IMR-90 (cell line): ENCODE data around the gene FBXO15.

Experiments
- BHLHE40 ChIP-seq: fragments of 150-350 bp; IDR thresholded peaks from 2 replicates; pipeline ENCODE4 v1.6.1; 2016; ENCODE audit warnings: mild to moderate bottlenecking, low read depth, low read length
- CEBPB ChIP-seq: IDR thresholded peaks from 2 replicates; pipeline ENCODE4 v1.6.1; 2012; ENCODE audit warnings: low read depth, low read length, improper control_type of control experiment
- CTCF ChIP-seq: conservative IDR thresholded peaks from 2 replicates; pipeline ENCODE4 v1.5.1; 2012; ENCODE audit warnings: mild to moderate bottlenecking, low read depth, low read length, improper control_type of control experiment
- ELK1 ChIP-seq: fragments of 150-350 bp; IDR thresholded peaks from 2 replicates; pipeline ENCODE4 v1.6.1; 2016; ENCODE audit warnings: low read depth, mild to moderate bottlenecking, low read length, moderate library complexity, borderline replicate concordance
- MAFK ChIP-seq: IDR thresholded peaks from 2 replicates; pipeline ENCODE4 v1.6.1; 2012; ENCODE audit warnings: low read depth, low read length, improper control_type of control experiment
- MAZ ChIP-seq: IDR thresholded peaks from 2 replicates; pipeline ENCODE4 v1.6.1; 2012; ENCODE audit warnings: low read depth, mild to moderate bottlenecking, low read length, improper control_type of control experiment, moderate library complexity, borderline replicate concordance
- MXI1 ChIP-seq: IDR thresholded peaks from 2 replicates; pipeline ENCODE4 v1.6.1; 2012; ENCODE audit warnings: low read depth, mild to moderate bottlenecking, low read length, moderate library complexity, borderline replicate concordance
- NFE2L2 ChIP-seq: fragments of 150-350 bp; IDR thresholded peaks from 2 replicates; pipeline ENCODE4 v1.6.1; 2016; ENCODE audit warnings: low read depth, mild to moderate bottlenecking, low read length
- POLR2A ChIP-seq: IDR thresholded peaks from 2 replicates; pipeline ENCODE4 v1.6.1; 2012; ENCODE audit warnings: mild to moderate bottlenecking, low read depth, low read length
- RAD21 ChIP-seq: IDR thresholded peaks from 2 replicates; pipeline ENCODE4 v1.6.1; 2012; ENCODE audit warnings: low read length, improper control_type of control experiment
- RCOR1 ChIP-seq: IDR thresholded peaks from 2 replicates; pipeline ENCODE4 v1.6.1; 2012; ENCODE audit warnings: mild to moderate bottlenecking, low read length, improper control_type of control experiment; ENCODE audit not compliant: insufficient replicate concordance
- RFX5 ChIP-seq: IDR thresholded peaks from 2 replicates; pipeline ENCODE4 v1.8.0; 2012; ENCODE audit warnings: low read depth, mild to moderate bottlenecking, low read length, moderate library complexity
- SMC3 ChIP-seq: fragments of 150-350 bp; IDR thresholded peaks from 2 replicates; pipeline ENCODE4 v1.6.1; 2016; ENCODE audit warnings: low read depth, mild to moderate bottlenecking, antibody characterized with exemption, low read length, moderate library complexity
- USF2 ChIP-seq: fragments of 150-350 bp; IDR thresholded peaks from 2 replicates; pipeline ENCODE4 v1.6.1; 2017; ENCODE audit warnings: mild to moderate bottlenecking, antibody characterized with exemption, low read length, low read depth

- TF ChIP-seq MXI1 (no peak), CTCF (no peak), POLR2A (no peak), RAD21 (no peak), ELK1 (no peak), CEBPB (no peak), BHLHE40 (no peak), MAFK (no peak), NFE2L2 (no peak), RFX5 (no peak), USF2 (no peak), MAZ (no peak), SMC3 (no peak), RCOR1 (no peak)
Measured at GRCh38 chr18:74063023-74063422, 84.6 kb downstream of the FBXO15 start.
